Activated naive CD8-positive, alpha-beta T cell treated with anti-CD3 and anti-CD28 coated beads, Interleukin-2, amount 50 U/mL, for 24 hours (primary cell): ENCODE data around the gene KIAA2012.

ENCODE experiments used
- ATAC-seq: fragments of 150-1000 bp; cut with Tn5 transposase; one replicate; pipeline ENCODE4 v1.10.0; 2021
- DNase-seq: peaks from one replicate; pipeline ENCODE4 v3.0.0; 2021
- H3K27ac Mint-ChIP-seq: one replicate; pipeline ENCODE4 v1.8.0; 2021; ENCODE audit warnings: mild to moderate bottlenecking, mixed read lengths
- H3K27me3 Mint-ChIP-seq: one replicate; pipeline ENCODE4 v1.8.0; 2021; ENCODE audit warnings: mixed read lengths
- H3K36me3 Mint-ChIP-seq: one replicate; pipeline ENCODE4 v1.8.0; 2021; ENCODE audit warnings: low read depth, mixed read lengths
- H3K4me1 Mint-ChIP-seq: one replicate; pipeline ENCODE4 v1.8.0; 2021; ENCODE audit warnings: mixed read lengths
- H3K4me3 Mint-ChIP-seq: one replicate; pipeline ENCODE4 v1.8.0; 2021; ENCODE audit warnings: mild to moderate bottlenecking, moderate library complexity, mixed read lengths
- H3K9me3 Mint-ChIP-seq: one replicate; pipeline ENCODE4 v1.8.0; 2021; ENCODE audit warnings: mixed read lengths

KIAA2012 gene

GRCh38 chr2:202037086-202037485 is 36.0 kb upstream of the KIAA2012 start:
- peaks cover 9% of the 10 kb centered on the region for H3K4me1 Mint-ChIP-seq
- no peaks in the 10 kb centered on the region for H3K9me3 Mint-ChIP-seq
- H3K4me3 Mint-ChIP-seq, result no peak overlapping the region
- ATAC-seq (no peak), DNase-seq (no peak)
- H3K36me3 Mint-ChIP-seq, result no peaks in the 10 kb centered on the region
- H3K27ac Mint-ChIP-seq, result no peak overlapping the region
- peaks cover 45% of the 10 kb centered on the region for H3K27me3 Mint-ChIP-seq

GRCh38 chr2:202038471-202039277 is 34.4 kb upstream of the KIAA2012 start:
- Mint-ChIP-seq H3K4me1 (peaks cover 3% of the 10 kb centered on the region), H3K4me3 (no peak overlapping the region), H3K27ac (no peak overlapping the region), H3K27me3 (peaks cover 38% of the 10 kb centered on the region), H3K9me3 (no peaks in the 10 kb centered on the region), H3K36me3 (no peaks in the 10 kb centered on the region)
- no peak for DNase-seq
- ATAC-seq, result no peak

DNA sequence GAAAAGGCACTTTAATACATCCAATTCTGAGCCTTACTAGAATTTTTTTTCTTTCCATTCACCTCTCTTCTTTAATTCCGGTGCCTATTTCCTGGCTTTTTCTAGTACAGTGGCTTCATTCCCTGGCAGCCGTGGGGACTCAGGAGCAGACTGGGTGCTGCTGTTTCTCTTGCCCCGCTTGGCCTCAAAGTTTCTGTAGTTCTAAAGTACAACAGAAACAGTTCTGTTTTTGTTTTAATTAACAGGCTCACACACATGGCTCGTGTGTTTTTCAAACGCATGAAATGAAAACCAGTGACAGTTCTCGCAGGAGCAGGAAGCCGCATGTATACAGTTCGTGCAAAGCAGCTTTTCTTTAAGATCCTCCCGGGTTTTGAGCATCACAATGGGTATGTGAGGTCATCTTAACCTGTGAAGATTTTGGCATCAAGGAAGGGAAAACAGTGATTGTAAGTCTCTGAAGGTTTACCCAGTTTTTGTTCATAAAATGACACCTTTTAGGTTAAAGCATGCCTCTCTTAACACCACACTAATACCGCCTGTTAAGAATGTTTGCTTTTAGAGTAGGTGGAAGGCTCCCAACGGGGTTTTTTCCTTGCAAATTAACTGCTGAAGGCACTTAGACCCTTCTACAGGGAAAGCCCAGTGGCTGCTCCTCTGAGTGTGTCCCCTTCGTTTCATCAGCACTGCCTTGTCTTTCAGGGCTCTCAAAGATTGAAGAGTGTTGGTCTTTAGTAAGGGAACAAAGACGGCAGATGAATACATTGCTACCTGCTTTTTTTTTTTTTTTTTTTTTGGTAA is 33.6 kb upstream of the KIAA2012 start:
- no peak overlapping the region for H3K27ac Mint-ChIP-seq
- H3K9me3 Mint-ChIP-seq, result no peaks in the 10 kb centered on the region
- ATAC-seq, result no peak
- DNase-seq, result no peak
- no peak overlapping the region for H3K4me3 Mint-ChIP-seq
- H3K4me1 Mint-ChIP-seq, result peaks cover 3% of the 10 kb centered on the region
- no peaks in the 10 kb centered on the region for H3K36me3 Mint-ChIP-seq
- peaks cover 37% of the 10 kb centered on the region for H3K27me3 Mint-ChIP-seq

GRCh38 chr2:202040079-202040844 is 32.8 kb upstream of the KIAA2012 start:
- no peaks in the 10 kb centered on the region for H3K4me1 Mint-ChIP-seq
- H3K36me3 Mint-ChIP-seq, result no peaks in the 10 kb centered on the region
- DNase-seq (no peak), ATAC-seq (no peak)
- H3K9me3 Mint-ChIP-seq, result no peaks in the 10 kb centered on the region
- peaks cover 41% of the 10 kb centered on the region for H3K27me3 Mint-ChIP-seq
- no peak overlapping the region for H3K27ac Mint-ChIP-seq
- H3K4me3 Mint-ChIP-seq, result no peak overlapping the region

DNA sequence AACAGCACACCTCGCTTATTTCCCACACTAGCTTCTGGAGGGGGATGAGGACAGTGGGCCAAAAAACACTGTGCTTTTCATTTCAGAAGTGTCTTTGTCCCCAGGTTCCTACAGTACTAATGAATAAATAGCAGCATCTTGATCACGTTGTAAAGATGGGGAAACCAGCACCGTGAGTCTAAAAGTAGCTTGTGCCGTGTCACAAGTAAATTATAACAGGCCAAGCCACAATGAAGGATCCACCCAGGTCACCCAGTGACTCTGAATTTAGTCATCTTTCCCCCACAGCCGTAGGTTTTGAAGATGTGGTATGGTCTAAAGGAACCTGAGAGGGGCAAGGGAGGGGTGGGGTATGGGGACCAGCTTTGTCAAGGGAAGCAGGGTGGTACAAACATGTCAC is 30.6 kb upstream of the KIAA2012 start:
- Mint-ChIP-seq H3K27me3 (peaks cover 51% of the 10 kb centered on the region), H3K9me3 (no peaks in the 10 kb centered on the region), H3K4me1 (no peaks in the 10 kb centered on the region), H3K36me3 (no peaks in the 10 kb centered on the region), H3K27ac (no peak overlapping the region), H3K4me3 (no peak overlapping the region)
- ATAC-seq (no peak), DNase-seq (no peak)

DNA sequence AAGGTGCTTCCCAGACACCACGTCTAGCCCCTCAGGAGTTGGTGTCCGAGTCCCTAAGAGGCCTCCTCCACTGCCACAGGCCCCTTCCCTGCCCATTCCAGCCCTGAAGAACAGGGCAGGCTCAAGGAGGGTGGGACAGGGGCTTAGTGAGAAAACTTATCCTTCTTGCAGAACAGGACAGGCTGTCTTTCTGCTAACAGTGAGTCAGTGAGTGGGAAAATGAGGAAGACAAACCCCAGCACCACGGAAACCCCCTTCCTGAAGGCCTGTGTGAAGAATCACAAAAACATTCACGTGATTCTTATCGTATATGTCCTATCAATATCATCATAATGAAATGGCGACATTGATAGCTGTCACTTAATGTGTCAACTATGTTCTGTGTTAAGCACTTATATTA is 29.6 kb upstream of the KIAA2012 start:
- H3K4me3 Mint-ChIP-seq, result no peak overlapping the region
- no peaks in the 10 kb centered on the region for H3K4me1 Mint-ChIP-seq
- H3K27me3 Mint-ChIP-seq, result peaks cover 43% of the 10 kb centered on the region
- ATAC-seq (no peak), DNase-seq (no peak)
- H3K9me3 Mint-ChIP-seq, result no peaks in the 10 kb centered on the region
- no peaks in the 10 kb centered on the region for H3K36me3 Mint-ChIP-seq
- no peak overlapping the region for H3K27ac Mint-ChIP-seq

- Mint-ChIP-seq H3K27ac (no peak overlapping the region), H3K9me3 (no peaks in the 10 kb centered on the region), H3K4me1 (no peaks in the 10 kb centered on the region), H3K36me3 (no peaks in the 10 kb centered on the region), H3K4me3 (no peak overlapping the region), H3K27me3 (peaks cover 33% of the 10 kb centered on the region)
- no peak for DNase-seq
- ATAC-seq, result no peak
These were observed 28.3 kb upstream of the KIAA2012 start for GRCh38 chr2:202044777-202045176.

DNA sequence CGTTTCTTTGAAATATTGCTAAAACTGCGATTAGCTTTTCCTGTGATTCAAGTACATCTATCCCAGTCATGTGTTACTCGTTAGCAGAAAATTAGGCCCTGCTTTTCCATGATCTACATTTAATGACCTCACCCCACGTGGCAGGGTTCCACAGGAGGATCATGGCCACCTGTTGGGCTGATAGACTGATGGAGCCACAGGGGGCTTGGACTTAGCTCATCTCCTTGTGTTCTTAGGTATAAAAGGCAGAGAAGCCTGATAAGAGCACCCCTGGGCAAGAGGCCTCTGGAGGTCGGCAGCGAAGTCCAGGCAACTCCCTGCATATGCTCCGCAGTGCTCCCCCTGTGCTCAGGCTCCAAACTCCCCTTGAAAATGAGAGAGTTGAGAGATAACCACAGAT is 26.5 kb upstream of the KIAA2012 start:
- H3K27me3 Mint-ChIP-seq, result peaks cover 22% of the 10 kb centered on the region

DNA sequence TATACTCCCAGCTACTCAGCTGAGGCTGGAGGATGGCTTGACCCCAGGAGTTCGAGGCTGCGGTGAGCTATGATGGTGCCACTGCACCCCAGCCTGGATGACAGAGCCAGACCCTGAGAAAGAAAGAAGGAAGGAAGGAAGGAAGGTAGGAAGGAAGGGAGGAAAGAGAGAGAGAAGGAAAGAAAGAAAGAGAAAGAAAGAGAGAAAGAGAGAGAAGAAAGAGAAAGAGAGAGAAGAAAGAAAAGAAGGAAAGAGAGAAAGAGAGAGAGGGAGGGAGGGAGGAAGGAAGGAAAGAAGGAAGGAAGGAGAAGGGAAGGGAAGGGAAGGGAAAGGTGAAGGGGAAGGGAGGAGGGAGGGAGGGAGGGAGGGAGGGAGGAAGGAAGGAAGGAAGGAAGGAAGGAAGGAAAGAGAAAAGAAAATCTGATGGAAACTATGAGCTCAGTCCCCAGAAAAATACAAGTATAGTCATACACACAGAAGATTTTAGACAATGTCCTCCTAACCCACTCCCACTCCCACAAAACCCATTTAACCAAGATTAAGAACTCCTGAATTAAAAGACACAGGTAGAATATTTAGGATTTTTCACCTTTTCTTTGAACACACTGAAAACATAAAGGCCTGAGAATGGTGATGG is 23.8 kb upstream of the KIAA2012 start:
- DNase-seq (no peak), ATAC-seq (no peak)
- no peak overlapping the region for H3K27ac Mint-ChIP-seq
- H3K4me1 Mint-ChIP-seq, result no peaks in the 10 kb centered on the region
- H3K27me3 Mint-ChIP-seq, result peaks cover 25% of the 10 kb centered on the region
- H3K9me3 Mint-ChIP-seq, result no peaks in the 10 kb centered on the region
- no peaks in the 10 kb centered on the region for H3K36me3 Mint-ChIP-seq
- no peak overlapping the region for H3K4me3 Mint-ChIP-seq

More for the DNA sequence above, 26.5 kb upstream of the KIAA2012 start:
- Mint-ChIP-seq H3K4me3 (no peak overlapping the region), H3K36me3 (no peaks in the 10 kb centered on the region), H3K4me1 (no peaks in the 10 kb centered on the region), H3K9me3 (no peaks in the 10 kb centered on the region), H3K27ac (no peak overlapping the region)
- no peak for ATAC-seq
- DNase-seq, result no peak

- H3K4me1 Mint-ChIP-seq, result no peaks in the 10 kb centered on the region
- H3K9me3 Mint-ChIP-seq, result no peaks in the 10 kb centered on the region
- H3K27me3 Mint-ChIP-seq, result peaks cover 25% of the 10 kb centered on the region
- ATAC-seq (no peak), DNase-seq (no peak)
- no peak overlapping the region for H3K27ac Mint-ChIP-seq
- H3K36me3 Mint-ChIP-seq, result no peaks in the 10 kb centered on the region
- no peak overlapping the region for H3K4me3 Mint-ChIP-seq
These were observed 23.2 kb upstream of the KIAA2012 start for GRCh38 chr2:202049840-202050239.

DNA sequence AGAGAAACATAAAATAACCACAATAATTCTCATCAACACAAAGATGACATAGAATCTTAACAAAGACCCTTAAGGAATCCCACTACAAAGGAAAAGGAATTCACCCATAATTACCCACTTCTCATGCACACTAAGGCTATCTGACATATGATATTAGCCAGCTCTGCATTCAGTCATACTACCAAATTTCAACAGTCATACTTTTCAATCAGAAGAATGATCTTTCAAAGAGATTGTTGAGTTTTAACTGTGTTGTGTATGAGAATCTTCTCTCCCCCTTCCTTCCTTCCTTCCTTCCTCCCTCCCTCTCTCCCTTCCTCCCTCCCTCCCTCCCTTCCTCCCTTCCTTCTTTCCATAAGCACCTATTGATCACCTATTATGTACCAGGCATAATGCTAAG is 22.4 kb upstream of the KIAA2012 start:
- no peaks in the 10 kb centered on the region for H3K9me3 Mint-ChIP-seq
- H3K27ac Mint-ChIP-seq, result no peak overlapping the region
- H3K27me3 Mint-ChIP-seq, result peaks cover 26% of the 10 kb centered on the region
- H3K4me1 Mint-ChIP-seq, result no peaks in the 10 kb centered on the region
- DNase-seq (no peak), ATAC-seq (no peak)
- H3K36me3 Mint-ChIP-seq, result no peaks in the 10 kb centered on the region
- H3K4me3 Mint-ChIP-seq, result no peak overlapping the region

DNA sequence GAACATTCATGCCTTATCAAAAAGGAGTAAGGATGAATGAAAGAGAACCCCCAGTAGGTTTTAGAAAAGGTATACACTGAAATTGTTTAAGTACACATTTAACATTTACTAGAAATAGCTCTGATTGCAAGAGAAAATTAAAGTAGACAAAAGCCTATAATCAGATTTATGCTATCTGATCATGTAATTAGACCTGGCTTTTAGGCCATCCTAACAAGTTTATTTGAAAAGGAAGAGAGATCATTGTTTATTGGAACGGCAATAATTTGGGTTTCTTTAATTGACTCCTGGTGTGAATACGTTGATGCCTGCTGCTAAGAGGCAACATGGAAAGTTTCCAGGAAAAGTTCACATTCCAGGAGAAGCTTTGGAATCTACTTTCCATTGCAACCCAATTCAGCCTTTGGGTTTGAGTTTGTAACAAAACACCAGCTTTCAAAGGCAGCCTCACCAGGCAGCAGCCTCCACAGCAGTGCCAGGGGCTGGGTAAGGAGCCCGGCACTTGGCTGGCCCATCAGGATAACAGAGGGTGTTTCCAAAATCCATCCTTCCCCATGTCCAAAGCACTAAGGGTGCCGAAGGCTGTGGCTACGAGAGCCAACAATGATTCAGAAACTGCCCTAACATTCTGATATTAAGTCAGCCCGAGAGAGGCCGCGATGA is 21.4 kb upstream of the KIAA2012 start:
- ATAC-seq (no peak), DNase-seq (no peak)
- H3K27me3 Mint-ChIP-seq, result peaks cover 24% of the 10 kb centered on the region
- H3K4me3 Mint-ChIP-seq, result no peak overlapping the region
- H3K27ac Mint-ChIP-seq, result no peak overlapping the region
- no peaks in the 10 kb centered on the region for H3K9me3 Mint-ChIP-seq
- no peaks in the 10 kb centered on the region for H3K36me3 Mint-ChIP-seq
- H3K4me1 Mint-ChIP-seq, result no peaks in the 10 kb centered on the region

GRCh38 chr2:202052235-202052634 is 20.8 kb upstream of the KIAA2012 start:
- ATAC-seq (no peak), DNase-seq (no peak)
- Mint-ChIP-seq H3K27ac (no peak overlapping the region), H3K27me3 (peaks cover 23% of the 10 kb centered on the region), H3K9me3 (no peaks in the 10 kb centered on the region), H3K36me3 (no peaks in the 10 kb centered on the region), H3K4me1 (no peaks in the 10 kb centered on the region), H3K4me3 (no peak overlapping the region)

DNA sequence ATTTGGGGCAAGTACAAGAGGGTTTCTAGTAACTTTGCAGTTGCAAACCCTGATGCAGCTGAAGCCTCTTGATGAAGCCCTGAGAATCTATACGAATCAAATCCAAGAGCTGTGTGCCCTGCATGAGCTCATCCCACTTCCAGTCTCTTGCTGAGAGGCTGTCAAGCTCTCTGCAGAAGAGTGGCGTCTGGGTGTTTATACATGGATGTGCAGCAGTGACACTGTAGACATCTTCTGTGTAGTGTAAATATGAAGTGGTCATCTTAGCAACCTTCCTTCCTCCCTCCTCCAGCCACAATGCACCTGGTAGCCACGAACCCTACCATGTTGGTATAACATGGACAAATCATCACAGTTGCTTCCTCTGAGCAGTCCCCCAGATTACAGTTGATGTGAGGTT is 18.4 kb upstream of the KIAA2012 start:
- Mint-ChIP-seq H3K4me3 (no peak overlapping the region), H3K27ac (no peak overlapping the region), H3K27me3 (peaks cover 35% of the 10 kb centered on the region), H3K36me3 (no peaks in the 10 kb centered on the region), H3K4me1 (no peaks in the 10 kb centered on the region), H3K9me3 (no peaks in the 10 kb centered on the region)
- DNase-seq (no peak), ATAC-seq (no peak)
